Measurements from ENCODE around the gene ZNF827. TPM values are rescaled to one million over a fixed set of nuclear protein-coding genes. Genes with fewer than 3 reads are reported as not detected.

The ZNF827 gene
- total and polyA plus RNA-seq, 2 experiments from 2014 or later = 7.8 to 17.5 TPM

- peak; percentile 61 for DNase-seq (ENCODE audit: low spot score)
- no peaks in the 10 kb centered on the region for H3K4me1 ChIP-seq (ENCODE audit: insufficient read depth)
- no peaks in the 10 kb centered on the region for H3K27me3 ChIP-seq
- TF ChIP-seq CTCF (IDR thresholded peaks at IDR 0.05; ENCODE audit: poor library complexity) (no peak), EZH2phosphoT487 (IDR thresholded peaks at IDR 0.05; ENCODE audit: low read depth, severe bottlenecking, unreplicated experiment) (no peak), EZH2 (IDR thresholded peaks at IDR 0.05; ENCODE audit: borderline replicate concordance) (no peak)
- WGBS (ENCODE audit: low lambda C conversion rate, missing lambda C conversion rate) = 71% methylated on average over 8 of the region's 8 CpGs
- H3K36me3 ChIP-seq (replicated peaks; ENCODE audit: insufficient read depth, low read depth) = no peaks in the 10 kb centered on the region
- H3K27ac ChIP-seq = peak overlapping the region; percentile 50
- no peak overlapping the region for H2AFZ ChIP-seq
- H3K4me2 ChIP-seq = no peak overlapping the region
- no peak overlapping the region for H3K4me3 ChIP-seq
- H3K9me3 ChIP-seq (ENCODE audit: low read depth) = no peaks in the 10 kb centered on the region
- peaks cover 57% of the 10 kb centered on the region for H3K79me2 ChIP-seq
- H3K9me2 ChIP-seq (replicated peaks; ENCODE audit: insufficient read depth) = no peaks in the 10 kb centered on the region
- peaks cover 2% of the 10 kb centered on the region for H4K20me1 ChIP-seq (ENCODE audit: insufficient read depth, poor library complexity, severe bottlenecking)
Observed at GRCh38 chr4:145881989-145882388, 56.6 kb downstream of the ZNF827 start.

DNA sequence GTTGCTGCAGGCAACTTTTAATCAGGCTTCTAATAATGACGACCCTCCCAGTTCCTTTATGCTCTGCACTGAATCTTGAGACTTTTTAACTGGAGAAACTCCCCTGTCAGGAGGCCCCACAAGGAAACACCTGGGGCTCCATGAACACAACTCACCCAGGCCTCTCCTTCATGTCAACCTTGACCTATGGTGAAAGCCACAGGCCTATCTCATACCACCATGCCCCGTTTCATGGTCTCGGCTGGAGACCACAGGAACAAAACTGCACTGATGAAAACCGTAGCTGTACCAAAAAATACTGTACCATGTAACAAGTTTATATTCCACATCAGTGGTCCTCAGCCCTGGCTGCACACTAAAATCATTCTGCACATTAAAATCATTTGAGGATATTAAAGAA is 57.0 kb downstream of the ZNF827 start:
- H3K9me3 ChIP-seq (ENCODE audit: low read depth) = no peaks in the 10 kb centered on the region
- H3K79me2 ChIP-seq = peaks cover 56% of the 10 kb centered on the region
- H2AFZ ChIP-seq = no peak overlapping the region
- H3K9me2 ChIP-seq (replicated peaks; ENCODE audit: insufficient read depth) = no peaks in the 10 kb centered on the region
- no peaks in the 10 kb centered on the region for H3K36me3 ChIP-seq (replicated peaks; ENCODE audit: insufficient read depth, low read depth)
- H3K27ac ChIP-seq = peak overlapping the region; percentile 50
- WGBS (ENCODE audit: low lambda C conversion rate, missing lambda C conversion rate) = 90% methylated on average over 4 of the region's 4 CpGs
- H3K27me3 ChIP-seq = no peaks in the 10 kb centered on the region
- no peak overlapping the region for H3K4me2 ChIP-seq
- peaks cover 2% of the 10 kb centered on the region for H4K20me1 ChIP-seq (ENCODE audit: insufficient read depth, poor library complexity, severe bottlenecking)
- no peak for TF ChIP-seq CTCF (IDR thresholded peaks at IDR 0.05; ENCODE audit: poor library complexity)
- TF ChIP-seq EZH2phosphoT487 (IDR thresholded peaks at IDR 0.05; ENCODE audit: low read depth, severe bottlenecking, unreplicated experiment) = no peak
- no peak for TF ChIP-seq EZH2 (IDR thresholded peaks at IDR 0.05; ENCODE audit: borderline replicate concordance)
- no peaks in the 10 kb centered on the region for H3K4me1 ChIP-seq (ENCODE audit: insufficient read depth)
- H3K4me3 ChIP-seq = no peak overlapping the region
- DNase-seq (ENCODE audit: low spot score) = no peak

GRCh38 chr4:145880355-145880960 is 58.2 kb downstream of the ZNF827 start:
- no peaks in the 10 kb centered on the region for H3K9me3 ChIP-seq (ENCODE audit: low read depth)
- 97% methylated on average over 9 of the region's 9 CpGs for WGBS (ENCODE audit: low lambda C conversion rate, missing lambda C conversion rate)
- no peaks in the 10 kb centered on the region for H3K36me3 ChIP-seq (replicated peaks; ENCODE audit: insufficient read depth, low read depth)
- H3K4me1 ChIP-seq (ENCODE audit: insufficient read depth) = no peaks in the 10 kb centered on the region
- no peak overlapping the region for H2AFZ ChIP-seq
- no peaks in the 10 kb centered on the region for H3K9me2 ChIP-seq (replicated peaks; ENCODE audit: insufficient read depth)
- no peak overlapping the region for H3K4me2 ChIP-seq
- H3K79me2 ChIP-seq = peaks cover 58% of the 10 kb centered on the region
- H3K27me3 ChIP-seq = no peaks in the 10 kb centered on the region
- TF ChIP-seq EZH2phosphoT487 (IDR thresholded peaks at IDR 0.05; ENCODE audit: low read depth, severe bottlenecking, unreplicated experiment) (no peak), EZH2 (IDR thresholded peaks at IDR 0.05; ENCODE audit: borderline replicate concordance) (no peak), CTCF (IDR thresholded peaks at IDR 0.05; ENCODE audit: poor library complexity) (no peak)
- peaks cover 2% of the 10 kb centered on the region for H4K20me1 ChIP-seq (ENCODE audit: insufficient read depth, poor library complexity, severe bottlenecking)
- no peak overlapping the region for H3K27ac ChIP-seq
- no peak for DNase-seq (ENCODE audit: low spot score)
- no peak overlapping the region for H3K4me3 ChIP-seq
